ENCODE results near the gene BNC1.

Gene BNC1

GRCh38 chr15:83310521-83311456 is 26.3 kb upstream of the BNC1 start:
- DNase-seq (ENCODE audit: low read depth), result no peak
- H3K4me3 ChIP-seq (ENCODE audit: control insufficient read depth, low read depth, low read length), result no peak overlapping the region
- TF ChIP-seq CTCF (IDR thresholded peaks at IDR 0.05; ENCODE audit: control insufficient read depth, insufficient read depth, low read depth, low read length, missing control alignments), result no peak

- no peak overlapping the region for H3K4me3 ChIP-seq (ENCODE audit: control insufficient read depth, low read depth, low read length)
- no peak for TF ChIP-seq CTCF (IDR thresholded peaks at IDR 0.05; ENCODE audit: control insufficient read depth, insufficient read depth, low read depth, low read length, missing control alignments)
- no peak for DNase-seq (ENCODE audit: low read depth)
These were observed 24.2 kb upstream of the BNC1 start for GRCh38 chr15:83308671-83309070.

- no peak for DNase-seq (ENCODE audit: low read depth)
- H3K4me3 ChIP-seq (ENCODE audit: control insufficient read depth, low read depth, low read length), result no peak overlapping the region
- TF ChIP-seq CTCF (IDR thresholded peaks at IDR 0.05; ENCODE audit: control insufficient read depth, insufficient read depth, low read depth, low read length, missing control alignments), result no peak
These were observed 22.1 kb upstream of the BNC1 start for GRCh38 chr15:83306561-83306960.

- DNase-seq (ENCODE audit: low read depth), result no peak
- no peak overlapping the region for H3K4me3 ChIP-seq (ENCODE audit: control insufficient read depth, low read depth, low read length)
- TF ChIP-seq CTCF (IDR thresholded peaks at IDR 0.05; ENCODE audit: control insufficient read depth, insufficient read depth, low read depth, low read length, missing control alignments), result no peak
These were observed 21.3 kb upstream of the BNC1 start for GRCh38 chr15:83305704-83306291.

- H3K4me3 ChIP-seq (ENCODE audit: control insufficient read depth, low read depth, low read length), result no peak overlapping the region
- no peak for TF ChIP-seq CTCF (IDR thresholded peaks at IDR 0.05; ENCODE audit: control insufficient read depth, insufficient read depth, low read depth, low read length, missing control alignments)
- DNase-seq (ENCODE audit: low read depth), result no peak
These were observed 20.6 kb upstream of the BNC1 start for GRCh38 chr15:83304861-83305703.

- TF ChIP-seq CTCF (IDR thresholded peaks at IDR 0.05; ENCODE audit: control insufficient read depth, insufficient read depth, low read depth, low read length, missing control alignments), result no peak
- H3K4me3 ChIP-seq (ENCODE audit: control insufficient read depth, low read depth, low read length), result no peak overlapping the region
- DNase-seq (ENCODE audit: low read depth), result no peak
These were observed 19.1 kb upstream of the BNC1 start for GRCh38 chr15:83303535-83303934.

All from AG09309 (cell line).